Stimulated activated CD8-positive, alpha-beta memory T cell treated with anti-CD3 and anti-CD28 coated beads, Interleukin-12 subunit alpha, Interleukin-12 subunit beta, amount 100 ng/mL, for 24 hours (primary cell): ENCODE data around the gene CELSR1.

ENCODE experiments used
- DNase-seq: peaks from one replicate; pipeline ENCODE4 v3.0.0-alpha.2; 2020; ENCODE audit errors: extremely low read depth

The CELSR1 gene

GRCh38 chr22:46366327-46366731 lies 171.1 kb downstream of the CELSR1 start:
- DNase-seq, result no peak

DNA sequence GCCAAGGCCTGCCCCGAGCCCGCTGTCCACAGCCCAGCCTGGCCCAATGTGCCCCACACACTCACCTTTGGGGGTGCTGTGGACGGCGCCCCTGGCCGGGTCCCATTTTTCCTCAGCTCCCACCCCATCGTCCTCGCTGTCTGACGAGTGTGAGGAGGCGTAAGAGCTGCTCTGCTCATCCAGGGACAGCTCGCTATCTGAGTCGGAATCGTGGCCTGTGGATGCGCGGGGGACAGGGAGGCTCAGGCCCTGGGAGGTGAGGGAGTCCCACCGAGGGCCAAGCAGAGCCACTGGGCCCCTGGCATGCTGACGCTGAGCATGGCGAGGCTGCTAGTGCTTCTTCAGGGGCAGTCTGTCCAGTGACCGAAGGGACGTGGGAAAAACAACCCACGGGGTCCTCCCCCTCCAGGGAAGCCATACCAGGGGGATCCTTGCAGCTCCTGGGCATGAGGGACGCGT lies 172.2 kb downstream of the CELSR1 start:
- no peak for DNase-seq

GRCh38 chr22:46364341-46365165 lies 172.9 kb downstream of the CELSR1 start:
- DNase-seq, result no peak

GRCh38 chr22:46363611-46364321 lies 173.7 kb downstream of the CELSR1 start:
- no peak for DNase-seq

GRCh38 chr22:46362934-46363515 lies 174.4 kb downstream of the CELSR1 start:
- DNase-seq, result no peak

DNA sequence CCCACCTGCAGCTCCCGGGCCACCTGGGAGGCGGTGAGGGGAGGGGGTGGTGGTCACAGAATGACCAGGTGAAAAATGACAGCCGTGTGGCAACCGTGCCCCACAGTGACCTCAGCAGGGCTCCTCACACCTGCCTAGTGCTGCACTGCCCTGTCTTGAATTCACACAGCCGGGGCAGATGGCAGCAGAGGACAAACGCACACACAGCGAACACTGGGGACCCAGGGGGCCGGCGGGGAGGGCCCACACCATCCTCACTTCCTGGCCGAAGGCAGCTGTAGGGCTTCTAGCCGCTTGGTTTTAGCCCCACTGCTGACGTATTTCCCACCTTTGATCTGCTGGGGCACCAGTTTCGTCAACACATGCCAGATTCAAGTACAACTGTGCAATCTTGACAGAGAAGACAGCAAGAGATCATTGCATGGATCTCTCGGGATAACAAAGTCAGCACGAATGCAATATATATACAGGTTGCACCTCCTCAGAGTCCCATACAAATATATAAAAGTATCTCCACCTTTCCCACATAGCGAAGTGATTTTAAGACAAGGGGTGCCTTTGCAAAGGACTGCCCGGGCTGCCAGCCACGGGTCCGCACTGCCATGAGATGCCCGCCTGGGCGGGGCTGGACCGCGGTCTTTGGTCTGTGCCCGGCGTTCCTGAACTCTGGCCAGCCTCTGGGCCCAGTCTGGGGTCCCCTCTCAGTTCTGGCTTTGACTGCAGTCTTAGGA lies 175.1 kb downstream of the CELSR1 start:
- no peak for DNase-seq

GRCh38 chr22:46361826-46362202 lies 175.6 kb downstream of the CELSR1 start:
- DNase-seq, result no peak

- no peak for DNase-seq
These were observed 176.5 kb downstream of the CELSR1 start for GRCh38 chr22:46360891-46361290.

DNA sequence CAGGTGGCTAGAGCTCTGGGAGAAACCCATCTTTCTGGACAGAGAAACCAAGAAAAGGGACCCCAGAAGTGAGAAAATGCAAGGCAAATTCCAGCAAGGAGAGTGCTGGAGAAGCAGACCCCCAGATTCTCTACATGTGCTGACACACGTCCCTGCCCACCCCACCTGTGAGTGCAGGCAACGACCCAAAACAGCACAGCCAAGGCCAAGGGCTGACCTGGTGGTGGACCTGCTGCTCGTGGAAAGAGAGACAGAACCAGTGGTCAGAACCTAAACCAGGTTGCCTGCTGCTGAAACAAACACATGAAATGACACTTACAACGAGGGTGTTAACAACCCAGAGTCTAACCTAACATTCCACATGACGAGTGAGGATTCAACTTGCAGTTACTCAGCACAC lies 177.3 kb downstream of the CELSR1 start:
- DNase-seq, result no peak

DNA sequence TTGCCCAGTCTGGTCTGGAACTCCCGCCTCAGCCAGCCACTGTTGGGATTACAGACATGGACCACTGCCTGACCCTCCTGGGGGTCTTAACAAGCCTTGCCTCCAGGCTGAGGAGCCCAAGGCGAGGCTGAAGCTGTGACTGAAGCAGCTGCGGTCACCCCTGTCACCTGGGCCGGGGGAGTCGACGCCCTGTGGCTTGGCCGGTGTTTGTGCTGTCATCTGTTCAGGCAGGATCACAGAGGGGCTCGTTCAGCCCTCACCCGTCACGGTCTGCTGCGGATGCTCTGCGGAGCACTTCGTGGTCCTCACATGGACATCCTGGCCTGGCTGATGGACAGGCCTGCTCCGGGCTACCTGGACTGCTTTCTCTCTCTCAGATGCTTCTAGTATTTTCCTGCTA lies 178.1 kb downstream of the CELSR1 start:
- DNase-seq, result no peak

DNA sequence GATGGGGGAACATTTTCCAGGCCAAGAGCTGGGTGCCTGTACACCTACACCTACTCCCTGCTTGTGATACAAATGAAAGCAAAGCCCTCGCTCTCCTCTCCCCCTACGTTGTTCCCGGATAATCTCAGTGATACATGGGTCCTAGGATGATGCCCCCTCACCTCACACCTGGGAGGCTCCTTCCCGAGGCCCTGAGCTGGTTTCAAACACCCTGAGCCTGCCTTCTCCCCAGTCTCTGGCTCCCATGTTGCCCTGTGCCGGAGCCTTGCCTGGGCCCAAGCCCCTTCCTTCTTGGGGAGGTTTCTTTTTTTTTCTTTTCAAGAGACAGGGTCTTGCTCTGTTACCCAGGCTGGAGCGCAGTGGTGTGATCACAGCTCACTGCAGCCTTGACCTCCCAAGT lies 178.7 kb downstream of the CELSR1 start:
- no peak for DNase-seq

- DNase-seq, result no peak
These were observed 179.5 kb downstream of the CELSR1 start for GRCh38 chr22:46357711-46358520.

DNA sequence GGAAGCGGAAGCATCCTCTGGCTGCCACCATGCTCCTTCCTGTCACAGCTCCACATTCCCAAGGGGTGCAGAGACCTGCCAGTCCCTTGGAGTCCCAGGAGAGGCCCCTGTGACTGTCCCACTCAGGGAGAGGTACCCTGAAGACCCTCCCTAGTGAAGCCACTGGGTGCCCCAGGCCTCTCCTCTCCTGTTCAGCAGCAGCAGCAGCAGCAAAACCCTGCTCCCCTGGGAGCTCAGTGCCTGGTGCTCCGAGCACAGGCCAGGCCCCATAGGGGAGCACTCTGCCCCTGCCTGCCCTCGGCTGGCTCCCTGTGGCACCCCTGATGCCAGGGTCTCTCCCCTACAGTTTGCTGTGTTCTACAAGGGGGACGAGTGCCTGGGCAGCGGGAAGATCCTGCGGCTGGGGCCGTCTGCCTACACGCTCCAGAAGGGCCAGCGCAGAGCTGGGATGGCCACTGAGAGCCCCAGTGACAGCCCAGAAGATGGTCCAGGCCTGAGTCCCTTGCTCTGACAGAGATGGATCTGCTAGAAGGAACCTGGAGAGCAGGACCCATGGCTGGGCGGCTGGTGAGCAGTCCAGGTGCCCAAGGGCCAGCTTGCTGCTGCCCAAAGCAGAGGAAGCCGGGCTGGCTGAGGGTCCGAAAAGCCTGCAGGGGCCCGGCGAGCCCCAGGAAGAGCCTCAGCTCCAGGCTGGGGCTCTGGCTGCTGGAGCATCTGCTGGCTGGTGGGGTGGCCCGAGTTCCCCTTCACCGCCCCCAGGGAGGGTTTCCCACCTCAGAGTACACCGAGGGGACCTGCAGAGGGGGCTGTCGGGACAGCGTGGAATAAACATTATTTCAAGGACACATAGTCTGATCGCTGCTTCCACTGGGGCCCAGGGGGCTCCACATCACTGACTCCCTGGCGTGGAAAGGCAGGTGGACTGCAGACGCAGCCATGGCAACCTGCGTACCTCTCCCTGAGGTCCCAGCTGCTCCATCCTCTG lies 180.6 kb downstream of the CELSR1 start:
- DNase-seq, result no peak

GRCh38 chr22:46355996-46356471 lies 181.4 kb downstream of the CELSR1 start:
- no peak for DNase-seq

DNA sequence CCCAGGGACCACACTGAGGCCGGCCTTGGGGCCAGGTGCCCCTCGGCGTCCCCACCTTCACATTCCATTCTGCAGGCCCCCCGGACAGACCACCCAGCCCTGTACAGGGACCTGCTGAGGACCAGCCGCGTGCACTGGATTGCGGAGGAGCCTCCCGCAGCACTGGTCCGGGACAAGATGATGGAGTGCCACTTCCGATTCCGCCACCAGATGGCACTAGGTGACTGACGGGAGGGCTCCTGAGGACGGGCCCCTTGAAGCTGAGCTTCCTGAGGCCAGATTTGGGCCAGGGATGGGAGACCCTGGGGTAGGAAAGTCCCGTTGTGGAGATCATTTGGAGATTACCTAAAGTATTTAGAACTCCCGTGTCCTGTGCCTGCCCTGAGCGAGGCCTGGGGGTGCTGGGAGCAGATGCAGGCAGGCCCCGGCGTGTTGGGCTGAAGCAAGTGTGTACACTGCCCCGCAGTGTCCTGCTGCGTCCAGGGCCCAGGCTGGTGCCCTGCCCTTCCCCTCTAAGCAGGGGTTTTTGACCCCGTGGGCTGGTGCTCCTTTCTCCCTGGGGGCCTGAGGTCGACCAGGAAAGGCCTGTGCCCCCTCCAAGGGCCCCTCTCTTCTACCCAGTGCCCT lies 181.9 kb downstream of the CELSR1 start:
- DNase-seq, result no peak

GRCh38 chr22:46354993-46355305 lies 182.5 kb downstream of the CELSR1 start:
- DNase-seq, result no peak

- no peak for DNase-seq
These were observed 183.0 kb downstream of the CELSR1 start for GRCh38 chr22:46354176-46354992.

- no peak for DNase-seq
These were observed 183.8 kb downstream of the CELSR1 start for GRCh38 chr22:46353483-46354105.
